ENCODE data around the gene HSFX4. TPM values are rescaled to one million over a fixed set of nuclear protein-coding genes. Genes with fewer than 3 reads are reported as not detected.

Gene HSFX4, protein sequence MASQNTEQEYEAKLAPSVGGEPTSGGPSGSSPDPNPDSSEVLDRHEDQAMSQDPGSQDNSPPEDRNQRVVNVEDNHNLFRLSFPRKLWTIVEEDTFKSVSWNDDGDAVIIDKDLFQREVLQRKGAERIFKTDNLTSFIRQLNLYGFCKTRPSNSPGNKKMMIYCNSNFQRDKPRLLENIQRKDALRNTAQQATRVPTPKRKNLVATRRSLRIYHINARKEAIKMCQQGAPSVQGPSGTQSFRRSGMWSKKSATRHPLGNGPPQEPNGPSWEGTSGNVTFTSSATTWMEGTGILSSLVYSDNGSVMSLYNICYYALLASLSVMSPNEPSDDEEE
- total RNA-seq, result not detected in 2 replicates

DNA sequence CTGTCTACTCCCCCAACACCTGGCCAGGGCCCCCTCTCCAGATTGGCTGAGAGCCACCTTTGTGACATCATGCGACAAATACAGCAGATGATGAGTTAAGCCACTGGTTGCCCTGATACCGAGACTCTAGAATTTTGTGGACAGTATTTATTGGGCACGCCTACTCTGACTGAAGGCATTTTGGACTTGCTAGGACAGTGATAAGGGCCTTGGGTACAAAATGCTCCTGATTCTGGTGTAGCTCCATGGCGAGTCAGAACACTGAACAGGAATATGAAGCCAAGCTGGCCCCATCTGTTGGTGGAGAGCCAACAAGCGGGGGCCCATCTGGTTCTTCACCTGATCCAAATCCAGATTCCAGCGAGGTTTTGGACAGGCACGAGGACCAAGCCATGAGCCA, at the start of gene HSFX4:
TSS of gene HSFX4 (plus strand) at position 174 of the 400 bp plus-strand sequence. CDS start at position 246, 72 bp downstream.

DNA sequence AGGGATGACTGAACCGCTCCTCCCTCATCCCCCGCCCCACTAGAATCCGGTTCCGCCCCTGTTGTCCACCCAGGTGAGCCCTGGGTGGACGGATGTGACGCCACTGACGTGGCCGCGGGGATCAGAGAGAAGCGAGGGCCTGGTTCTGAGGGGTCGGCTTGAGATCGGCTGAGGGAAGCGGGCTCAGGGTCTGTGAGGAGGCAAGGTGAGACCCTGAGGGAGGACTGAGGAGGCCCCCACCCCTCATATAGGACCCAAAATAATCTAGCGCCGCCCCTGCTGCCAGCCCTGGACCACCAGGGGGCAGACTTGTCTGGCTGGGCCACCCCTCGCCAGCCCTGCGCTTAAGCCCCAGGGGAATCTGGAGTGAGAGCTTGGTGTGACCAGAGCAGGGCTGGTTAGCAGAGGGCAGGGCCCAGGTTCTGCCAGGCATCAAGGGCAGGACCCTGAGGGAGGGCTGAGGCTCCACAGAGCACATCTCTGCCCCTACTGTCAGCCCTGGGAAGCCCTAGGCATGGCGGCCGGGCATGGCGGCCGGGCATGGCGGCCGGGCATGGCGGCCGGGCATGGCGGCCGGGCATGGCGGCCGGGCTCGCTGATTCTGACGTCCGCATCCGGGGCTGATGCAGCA, 48.2 kb upstream of the HSFX4 start, which contains the start of gene MAGEA8:
TSS of gene MAGEA8 (plus strand) at position 103 of the 631 bp plus-strand sequence. CDS start 3,090 bp downstream, outside the sequence.

DNA sequence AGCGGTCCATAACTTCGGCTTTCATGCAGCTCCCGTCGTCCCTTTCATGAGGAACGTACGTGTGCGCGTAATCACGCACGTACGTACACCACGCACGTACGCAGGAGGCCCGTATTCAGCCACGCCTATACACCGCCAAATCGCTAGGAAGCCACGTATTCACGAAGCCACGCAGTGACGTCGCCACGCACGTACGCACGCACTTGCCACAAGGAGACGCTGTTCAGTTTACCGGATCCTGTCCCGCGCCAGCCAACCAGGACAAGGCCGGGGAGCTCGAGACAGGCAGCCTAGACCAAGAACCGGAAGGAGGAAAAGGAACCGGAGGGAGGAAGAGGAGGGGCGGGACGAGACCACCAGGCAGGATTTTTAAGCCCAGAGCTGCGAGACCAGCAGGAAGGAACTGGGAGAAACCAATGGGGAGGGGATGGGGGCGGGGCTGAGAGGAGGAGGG, 9.1 kb downstream of the HSFX4 start, which contains the start of gene EOLA2:
TSS of gene EOLA2 (minus strand) at position 65 of the 454 bp plus-strand sequence. CDS start 4,617 bp downstream, outside the sequence.

Other genes with a start within 250 kb of the HSFX4 start
- gene MAGEA11, start 217.5 kb upstream of the HSFX4 start, total RNA-seq, result under 0.01 and 0.09 TPM in 2 replicates
- gene HSFX1, start 155.5 kb upstream of the HSFX4 start, total RNA-seq, result 0.37 and 0.71 TPM in 2 replicates
- gene MAGEA9, start 147.6 kb upstream of the HSFX4 start, total RNA-seq, result not detected in 2 replicates
- not detected in 2 replicates for gene MAGEA8, start 48.4 kb upstream of the HSFX4 start, total RNA-seq
- 12.8 and 20.1 TPM in 2 replicates for gene EOLA2, start 8.9 kb downstream of the HSFX4 start, total RNA-seq

All from smooth muscle cell of bladder (primary cell).